ENCODE measurements around the gene ETS1.

Gene ETS1

GRCh38 chr11:128519338-128519737 is 68.0 kb downstream of the ETS1 start:
- H3K4me3 ChIP-seq (ENCODE audit: insufficient read depth, low read depth, low read length) = no peak overlapping the region
- no peak overlapping the region for H3K27ac ChIP-seq (ENCODE audit: insufficient read depth, low read depth, low read length, poor library complexity, severe bottlenecking)
- H3K27me3 ChIP-seq (ENCODE audit: control insufficient read depth, insufficient read depth, low read length, poor library complexity, severe bottlenecking) = peaks cover 89% of the 10 kb centered on the region
- H3K9me3 ChIP-seq (ENCODE audit: control insufficient read depth, low read length) = no peaks in the 10 kb centered on the region
- H3K36me3 ChIP-seq (ENCODE audit: control insufficient read depth, insufficient read depth, low read length) = no peaks in the 10 kb centered on the region
- WGBS, 2 experiments = 85 to 87% methylated on average over 4 of the region's 4 CpGs
- H3K4me1 ChIP-seq (ENCODE audit: control insufficient read depth, insufficient read depth, low read length) = no peaks in the 10 kb centered on the region

- no peaks in the 10 kb centered on the region for H3K9me3 ChIP-seq (ENCODE audit: control insufficient read depth, low read length)
- H3K27ac ChIP-seq (ENCODE audit: insufficient read depth, low read depth, low read length, poor library complexity, severe bottlenecking) = no peak overlapping the region
- H3K4me3 ChIP-seq (ENCODE audit: insufficient read depth, low read depth, low read length) = no peak overlapping the region
- no peaks in the 10 kb centered on the region for H3K4me1 ChIP-seq (ENCODE audit: control insufficient read depth, insufficient read depth, low read length)
- H3K27me3 ChIP-seq (ENCODE audit: control insufficient read depth, insufficient read depth, low read length, poor library complexity, severe bottlenecking) = peaks cover 84% of the 10 kb centered on the region
- 85 to 86% methylated on average over 7 of the region's 7 CpGs for WGBS, 2 experiments
- no peaks in the 10 kb centered on the region for H3K36me3 ChIP-seq (ENCODE audit: control insufficient read depth, insufficient read depth, low read length)
Observed at GRCh38 chr11:128518493-128519207, 68.7 kb downstream of the ETS1 start.

- Histone ChIP-seq H3K27me3 (ENCODE audit: control insufficient read depth, insufficient read depth, low read length, poor library complexity, severe bottlenecking) (peaks cover 73% of the 10 kb centered on the region), H3K36me3 (ENCODE audit: control insufficient read depth, insufficient read depth, low read length) (no peaks in the 10 kb centered on the region), H3K9me3 (ENCODE audit: control insufficient read depth, low read length) (no peaks in the 10 kb centered on the region), H3K4me3 (ENCODE audit: insufficient read depth, low read depth, low read length) (no peak overlapping the region), H3K27ac (ENCODE audit: insufficient read depth, low read depth, low read length, poor library complexity, severe bottlenecking) (no peak overlapping the region), H3K4me1 (ENCODE audit: control insufficient read depth, insufficient read depth, low read length) (no peaks in the 10 kb centered on the region)
- 82 to 84% methylated on average over 5 of the region's 5 CpGs for WGBS, 2 experiments
Observed at GRCh38 chr11:128517451-128518230, 69.7 kb downstream of the ETS1 start.

- 86 to 91% methylated on average over 4 of the region's 4 CpGs for WGBS, 2 experiments
- Histone ChIP-seq H3K4me1 (ENCODE audit: control insufficient read depth, insufficient read depth, low read length) (no peaks in the 10 kb centered on the region), H3K36me3 (ENCODE audit: control insufficient read depth, insufficient read depth, low read length) (no peaks in the 10 kb centered on the region), H3K4me3 (ENCODE audit: insufficient read depth, low read depth, low read length) (no peak overlapping the region), H3K9me3 (ENCODE audit: control insufficient read depth, low read length) (no peaks in the 10 kb centered on the region), H3K27me3 (ENCODE audit: control insufficient read depth, insufficient read depth, low read length, poor library complexity, severe bottlenecking) (peaks cover 66% of the 10 kb centered on the region), H3K27ac (ENCODE audit: insufficient read depth, low read depth, low read length, poor library complexity, severe bottlenecking) (no peak overlapping the region)
Observed at GRCh38 chr11:128516886-128517285, 70.5 kb downstream of the ETS1 start.

- H3K4me1 ChIP-seq (ENCODE audit: control insufficient read depth, insufficient read depth, low read length) = no peaks in the 10 kb centered on the region
- H3K36me3 ChIP-seq (ENCODE audit: control insufficient read depth, insufficient read depth, low read length) = no peaks in the 10 kb centered on the region
- peaks cover 58% of the 10 kb centered on the region for H3K27me3 ChIP-seq (ENCODE audit: control insufficient read depth, insufficient read depth, low read length, poor library complexity, severe bottlenecking)
Observed at GRCh38 chr11:128515826-128516778, 71.3 kb downstream of the ETS1 start.

GRCh38 chr11:128515086-128515485 is 72.3 kb downstream of the ETS1 start:
- 93 to 98% methylated on average over 6 of the region's 6 CpGs for WGBS, 2 experiments
- Histone ChIP-seq H3K4me1 (ENCODE audit: control insufficient read depth, insufficient read depth, low read length) (no peaks in the 10 kb centered on the region), H3K27me3 (ENCODE audit: control insufficient read depth, insufficient read depth, low read length, poor library complexity, severe bottlenecking) (peaks cover 48% of the 10 kb centered on the region)

More at GRCh38 chr11:128515826-128516778, 71.3 kb downstream of the ETS1 start:
- Histone ChIP-seq H3K27ac (ENCODE audit: insufficient read depth, low read depth, low read length, poor library complexity, severe bottlenecking) (no peak overlapping the region), H3K9me3 (ENCODE audit: control insufficient read depth, low read length) (no peaks in the 10 kb centered on the region), H3K4me3 (ENCODE audit: insufficient read depth, low read depth, low read length) (no peak overlapping the region)
- WGBS, 2 experiments = 92 to 93% methylated on average over 10 of the region's 10 CpGs

GRCh38 chr11:128513915-128514681 is 73.3 kb downstream of the ETS1 start:
- Histone ChIP-seq H3K36me3 (ENCODE audit: control insufficient read depth, insufficient read depth, low read length) (no peaks in the 10 kb centered on the region), H3K27me3 (ENCODE audit: control insufficient read depth, insufficient read depth, low read length, poor library complexity, severe bottlenecking) (peaks cover 39% of the 10 kb centered on the region), H3K4me3 (ENCODE audit: insufficient read depth, low read depth, low read length) (no peak overlapping the region), H3K9me3 (ENCODE audit: control insufficient read depth, low read length) (no peaks in the 10 kb centered on the region), H3K27ac (ENCODE audit: insufficient read depth, low read depth, low read length, poor library complexity, severe bottlenecking) (no peak overlapping the region), H3K4me1 (ENCODE audit: control insufficient read depth, insufficient read depth, low read length) (no peaks in the 10 kb centered on the region)
- WGBS, 2 experiments = 89 to 95% methylated on average over 5 to 6 of the region's 6 CpGs

More at GRCh38 chr11:128515086-128515485, 72.3 kb downstream of the ETS1 start:
- no peaks in the 10 kb centered on the region for H3K9me3 ChIP-seq (ENCODE audit: control insufficient read depth, low read length)
- H3K4me3 ChIP-seq (ENCODE audit: insufficient read depth, low read depth, low read length) = no peak overlapping the region
- no peaks in the 10 kb centered on the region for H3K36me3 ChIP-seq (ENCODE audit: control insufficient read depth, insufficient read depth, low read length)
- H3K27ac ChIP-seq (ENCODE audit: insufficient read depth, low read depth, low read length, poor library complexity, severe bottlenecking) = no peak overlapping the region

GRCh38 chr11:128512474-128512996 is 74.8 kb downstream of the ETS1 start:
- Histone ChIP-seq H3K4me3 (ENCODE audit: insufficient read depth, low read depth, low read length) (no peak overlapping the region), H3K27ac (ENCODE audit: insufficient read depth, low read depth, low read length, poor library complexity, severe bottlenecking) (no peak overlapping the region), H3K27me3 (ENCODE audit: control insufficient read depth, insufficient read depth, low read length, poor library complexity, severe bottlenecking) (peaks cover 29% of the 10 kb centered on the region), H3K4me1 (ENCODE audit: control insufficient read depth, insufficient read depth, low read length) (no peaks in the 10 kb centered on the region), H3K9me3 (ENCODE audit: control insufficient read depth, low read length) (no peaks in the 10 kb centered on the region), H3K36me3 (ENCODE audit: control insufficient read depth, insufficient read depth, low read length) (no peaks in the 10 kb centered on the region)
- 96% methylated on average over 14 of the region's 14 CpGs for WGBS, 2 experiments

GRCh38 chr11:128511712-128512111 is 75.6 kb downstream of the ETS1 start:
- no peaks in the 10 kb centered on the region for H3K36me3 ChIP-seq (ENCODE audit: control insufficient read depth, insufficient read depth, low read length)
- no peak overlapping the region for H3K4me3 ChIP-seq (ENCODE audit: insufficient read depth, low read depth, low read length)
- no peak overlapping the region for H3K27ac ChIP-seq (ENCODE audit: insufficient read depth, low read depth, low read length, poor library complexity, severe bottlenecking)
- H3K27me3 ChIP-seq (ENCODE audit: control insufficient read depth, insufficient read depth, low read length, poor library complexity, severe bottlenecking) = peaks cover 22% of the 10 kb centered on the region
- no peaks in the 10 kb centered on the region for H3K9me3 ChIP-seq (ENCODE audit: control insufficient read depth, low read length)
- WGBS, 2 experiments = 93 to 95% methylated on average over 4 of the region's 4 CpGs
- H3K4me1 ChIP-seq (ENCODE audit: control insufficient read depth, insufficient read depth, low read length) = no peaks in the 10 kb centered on the region

Data from ectodermal cell (in vitro differentiated cells).